Fibroblast of the aortic adventitia (primary cell): ENCODE measurements around the gene ADAMTS6. TPM values are rescaled to one million over a fixed set of nuclear protein-coding genes. Genes with fewer than 3 reads are reported as not detected.
A peak's percentile ranks its signal among the peaks of the same experiment; 100 is the strongest.
"Not testable (repeated sequence)": the region's sequence is repeated elsewhere in the genome, so short reads cannot be mapped to it uniquely, and the experiment has no call there.

Experiments
- DNase-seq: peaks from one replicate; pipeline ENCODE4 v3.0.0-alpha.2; 2010; ENCODE audit warnings: low read depth
- H3K4me3 ChIP-seq: 2 replicates; pipeline ENCODE4 v1.5.1; 2011; ENCODE audit warnings: low read depth, mild to moderate bottlenecking, control low read depth, low read length, moderate library complexity
- CTCF ChIP-seq: IDR thresholded peaks from 2 replicates; pipeline ENCODE4 v1.5.1; 2011; ENCODE audit warnings: mild to moderate bottlenecking, low read length, control low read depth, inconsistent platforms; ENCODE audit not compliant: insufficient read depth
- total RNA-seq: library from RNA; depleted of rRNA; stranded (reverse); fragments of >200 nt; gene quantifications from 2 replicates; pipeline ENCODE4 v1.2.3, GENCODE V29; 2012; ENCODE audit warnings: low replicate concordance

Gene ADAMTS6
- total RNA-seq, 1 donor: 40.8 TPM

GRCh38 chr5:65383859-65384258 is 97.9 kb downstream of the ADAMTS6 start:
- no peak for TF ChIP-seq CTCF

GRCh38 chr5:65382582-65382981 is 99.1 kb downstream of the ADAMTS6 start:
- no peak for DNase-seq
- TF ChIP-seq CTCF: no peak

More at GRCh38 chr5:65383859-65384258, 97.9 kb downstream of the ADAMTS6 start:
- no peak for DNase-seq
- no peak overlapping the region for H3K4me3 ChIP-seq

GRCh38 chr5:65370505-65370904 is 111.2 kb downstream of the ADAMTS6 start:
- not testable (repeated sequence) for H3K4me3 ChIP-seq, DNase-seq

More at GRCh38 chr5:65382582-65382981, 99.1 kb downstream of the ADAMTS6 start:
- no peak overlapping the region for H3K4me3 ChIP-seq

GRCh38 chr5:65366655-65367054 is 115.1 kb downstream of the ADAMTS6 start:
- H3K4me3 ChIP-seq: no peak overlapping the region
- peak; percentile 37 for DNase-seq
- no peak for TF ChIP-seq CTCF

- H3K4me3 ChIP-seq: no peak overlapping the region
- DNase-seq: peak; percentile 17
- TF ChIP-seq CTCF: no peak
These were observed 116.8 kb downstream of the ADAMTS6 start for GRCh38 chr5:65364907-65365306.

- H3K4me3 ChIP-seq: no peak overlapping the region
- no peak for TF ChIP-seq CTCF
- DNase-seq: no peak
These were observed 118.2 kb downstream of the ADAMTS6 start for GRCh38 chr5:65363499-65363898.

GRCh38 chr5:65359981-65360380 is 121.7 kb downstream of the ADAMTS6 start:
- no peak for TF ChIP-seq CTCF
- H3K4me3 ChIP-seq: no peak overlapping the region
- no peak for DNase-seq
